ENCODE measurements around the gene MAPKAPK5. TPM values are rescaled to one million over a fixed set of nuclear protein-coding genes. Genes with fewer than 3 reads are reported as not detected.

The MAPKAPK5 gene
- total and polyA plus RNA-seq, 9 of the 15 experiments (the other 6 are each of a cell fraction or from before 2014, with no cell fraction given), result 11.6 to 72.1 (median 60.4) TPM

- TF ChIP-seq ARNT (IDR thresholded peaks at IDR 0.05) (0 out of 4 replicates have a peak, but pooled peaks of 1 of the 2 experiments have one; percentile 28), ZNF395 (CRISPR knock-in tag; IDR thresholded peaks at IDR 0.05) (0 out of 2 replicates have a peak, but pooled peaks have one; percentile 33), TRIM25 (IDR thresholded peaks at IDR 0.05; ENCODE audit: borderline replicate concordance) (0 out of 2 replicates have a peak, but pooled peaks have one; percentile 12), THAP12 (CRISPR knock-in tag; IDR thresholded peaks at IDR 0.05) (no peak), ZNF449 (CRISPR knock-in tag; IDR thresholded peaks at IDR 0.05) (no peak), UBTF (IDR thresholded peaks at IDR 0.05; ENCODE audit: borderline replicate concordance in 1 of 2, low read depth in 2 of 2, low read length in 2 of 2) (peak in 1 of 2 experiments; percentile 16; a peak in 1 of 4 replicates), SRSF3 (IDR thresholded peaks at IDR 0.05; ENCODE audit: insufficient read depth, low read length) (0 out of 2 replicates have a peak, but pooled peaks have one; percentile 21), YBX1 (IDR thresholded peaks at IDR 0.05) (no peak), ELF1 (tag; IDR thresholded peaks at IDR 0.05) (no peak), FOXK1 (CRISPR knock-in tag; IDR thresholded peaks at IDR 0.05; ENCODE audit: borderline replicate concordance) (peak; percentile 65; the same call in 1 of the 2 replicates), NKRF (IDR thresholded peaks at IDR 0.05; ENCODE audit: borderline replicate concordance) (peak; percentile 48; the same call in 1 of the 2 replicates), ELF4 (CRISPR knock-in tag; IDR thresholded peaks at IDR 0.05) (no peak), RFX1 (IDR thresholded peaks at IDR 0.05) (no peak)
Measured at GRCh38 chr12:111842556-111843396, 748 bp downstream of the MAPKAPK5 start (continued).
